Right kidney (tissue), 1 donor: ENCODE data around the gene CEP192.
"Not testable (repeated sequence)": the region's sequence is repeated elsewhere in the genome, so short reads cannot be mapped to it uniquely, and the experiment has no call there.

Experiments used
- DNase-seq: peaks from one replicate; pipeline ENCODE4 v3.0.0-alpha.2; 2016

The CEP192 gene

DNA sequence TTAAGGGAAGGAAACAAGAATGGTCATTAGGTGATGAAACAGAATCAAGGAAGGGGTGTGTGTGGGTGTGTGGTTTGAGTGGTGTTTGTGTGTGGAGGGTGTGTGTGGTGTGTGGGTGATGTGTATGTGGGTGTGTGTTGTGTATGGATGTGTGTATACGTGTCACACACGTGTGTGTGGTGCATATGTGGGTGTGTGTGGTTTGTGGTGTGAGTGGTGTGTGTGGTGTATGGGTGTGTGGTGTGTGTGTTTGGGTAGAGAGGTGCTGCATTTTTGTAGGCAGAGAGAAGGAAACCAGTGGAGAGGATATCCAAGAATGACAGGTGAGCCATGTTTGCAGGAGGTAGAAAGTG, 1.1 kb upstream of the CEP192 start:
- no peak for DNase-seq

DNA sequence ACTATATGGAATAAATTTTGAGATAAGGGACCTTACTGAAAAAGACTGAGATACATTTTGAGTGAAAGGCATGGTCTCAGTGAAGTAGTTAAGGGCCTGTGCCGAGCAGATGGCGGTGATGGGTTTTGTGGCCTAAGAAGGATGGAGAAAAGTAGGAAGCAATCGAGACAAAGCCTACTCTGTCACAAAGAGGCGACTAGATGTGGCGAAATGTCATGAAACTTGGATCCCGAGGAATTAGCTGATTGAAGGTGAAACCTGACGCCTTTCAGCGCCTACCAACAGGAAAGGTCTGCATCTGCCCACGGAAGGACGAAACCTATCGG, 558 bp upstream of the CEP192 start:
- no peak for DNase-seq

DNA sequence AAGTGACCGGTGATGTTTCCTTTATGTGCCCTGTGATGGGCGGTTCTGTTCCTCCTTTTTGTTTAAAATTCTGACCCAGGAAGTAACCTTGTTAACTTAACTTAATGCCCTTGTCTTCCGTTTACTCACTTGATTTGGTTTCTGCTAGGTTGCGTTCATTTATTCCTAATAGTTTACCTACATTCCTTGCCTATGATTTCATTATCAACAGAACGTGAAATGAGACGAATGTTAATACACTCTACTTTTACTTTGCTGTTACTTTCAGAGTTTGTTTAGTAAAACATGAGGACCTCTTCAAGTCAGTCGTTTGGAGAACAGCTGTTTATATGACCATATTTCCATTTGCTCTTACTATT, 638 bp downstream of the CEP192 start:
- no peak for DNase-seq

- DNase-seq = no peak
Observed at GRCh38 chr18:12993439-12993838, 2.3 kb downstream of the CEP192 start.

DNA sequence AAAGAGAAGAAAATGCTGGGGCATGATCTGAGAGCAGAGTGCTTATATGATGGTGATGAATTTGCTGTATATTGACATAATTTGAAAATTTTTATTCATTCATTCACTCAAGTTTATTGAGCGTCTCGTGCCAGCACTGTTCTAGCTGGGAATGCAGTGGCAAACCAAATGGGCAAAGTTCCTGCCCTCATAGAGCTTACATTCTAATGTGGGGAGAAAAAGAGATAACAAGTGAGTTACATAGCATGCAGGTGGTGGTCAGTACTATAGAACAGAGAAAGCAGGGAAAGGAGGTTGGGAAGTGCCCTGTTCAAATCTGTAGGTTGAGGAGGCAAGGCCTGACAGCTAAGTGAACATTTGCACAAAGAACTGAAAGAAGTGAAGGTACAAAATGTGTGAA, 4.3 kb downstream of the CEP192 start:
- DNase-seq = no peak

- no peak for DNase-seq
Observed at GRCh38 chr18:12995952-12996477, 4.9 kb downstream of the CEP192 start.

DNA sequence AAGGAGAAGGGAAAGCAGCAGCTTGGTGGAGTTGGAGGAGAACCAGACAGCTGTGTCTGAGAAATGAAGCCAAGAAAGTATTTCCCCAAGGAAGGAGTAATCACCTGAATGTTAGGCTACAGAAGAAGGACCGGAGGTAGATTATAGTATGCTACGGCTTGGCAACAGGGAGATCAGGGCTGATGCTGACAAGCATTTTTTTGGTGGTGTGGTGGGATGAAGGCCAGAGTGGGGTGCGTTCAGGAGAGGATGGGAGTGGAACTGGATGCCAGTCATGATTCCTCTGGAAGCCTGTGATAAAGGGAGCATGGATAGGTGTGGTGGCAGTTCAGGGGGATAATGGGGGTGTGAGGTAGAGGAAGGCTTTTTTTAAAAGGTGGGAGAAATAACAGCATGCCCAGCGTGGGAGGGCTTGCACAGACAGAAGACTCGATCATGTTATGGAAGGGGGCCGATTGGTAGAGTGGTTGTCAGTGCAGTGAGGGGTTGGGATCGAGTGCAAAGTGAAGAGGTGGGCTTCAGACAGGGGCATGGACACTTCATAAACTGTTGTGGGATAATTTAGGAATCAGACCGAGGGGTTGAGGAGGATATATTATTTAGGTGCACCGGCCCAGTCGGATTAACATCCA, 5.6 kb downstream of the CEP192 start:
- no peak for DNase-seq

DNA sequence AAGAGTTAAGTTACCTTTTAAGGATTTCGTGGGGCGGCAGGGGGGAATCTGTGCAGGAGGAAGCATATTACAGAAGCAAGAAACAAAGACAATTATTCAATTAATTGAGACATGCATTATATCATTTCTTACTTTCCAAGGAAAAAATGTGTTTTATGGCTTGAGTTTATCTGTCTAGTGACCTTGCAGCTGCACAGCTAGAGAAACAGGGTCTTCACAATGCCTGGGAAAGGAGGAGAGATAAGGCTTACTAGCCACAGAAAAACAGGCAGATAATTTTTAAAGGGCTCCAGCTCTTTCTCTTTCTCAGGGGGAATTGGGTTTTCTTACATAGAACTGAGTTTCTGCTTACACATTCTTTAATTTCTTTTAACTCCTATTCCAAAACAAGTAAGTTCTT, 6.2 kb downstream of the CEP192 start:
- DNase-seq = not testable (repeated sequence)

- DNase-seq = no peak
Observed at GRCh38 chr18:12998332-12999060, 7.3 kb downstream of the CEP192 start.

GRCh38 chr18:13003466-13003896, 12.3 kb downstream of the CEP192 start:
- DNase-seq = no peak

- no peak for DNase-seq
Observed at GRCh38 chr18:13004396-13004795, 13.2 kb downstream of the CEP192 start.

DNA sequence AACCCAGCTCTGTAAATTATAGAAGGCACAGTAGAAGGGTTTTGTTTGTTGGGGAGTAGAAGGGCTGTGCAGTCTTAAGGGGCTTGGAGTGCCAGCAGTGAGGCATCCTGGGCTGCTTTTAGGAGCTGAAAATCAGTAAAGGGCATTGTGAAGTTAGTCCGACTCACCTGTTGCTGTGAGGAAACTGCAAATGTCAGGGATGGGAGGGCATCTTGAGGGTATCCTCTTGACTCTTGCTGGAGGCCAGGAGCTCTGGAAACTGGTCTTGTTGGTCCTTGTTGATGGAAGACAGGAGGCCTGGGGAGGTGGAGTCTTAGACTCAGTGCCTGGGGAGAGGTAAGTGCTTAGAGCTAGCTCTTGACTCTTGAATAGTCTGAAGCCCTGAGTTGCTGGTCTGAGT, 14.1 kb downstream of the CEP192 start:
- DNase-seq = no peak

DNA sequence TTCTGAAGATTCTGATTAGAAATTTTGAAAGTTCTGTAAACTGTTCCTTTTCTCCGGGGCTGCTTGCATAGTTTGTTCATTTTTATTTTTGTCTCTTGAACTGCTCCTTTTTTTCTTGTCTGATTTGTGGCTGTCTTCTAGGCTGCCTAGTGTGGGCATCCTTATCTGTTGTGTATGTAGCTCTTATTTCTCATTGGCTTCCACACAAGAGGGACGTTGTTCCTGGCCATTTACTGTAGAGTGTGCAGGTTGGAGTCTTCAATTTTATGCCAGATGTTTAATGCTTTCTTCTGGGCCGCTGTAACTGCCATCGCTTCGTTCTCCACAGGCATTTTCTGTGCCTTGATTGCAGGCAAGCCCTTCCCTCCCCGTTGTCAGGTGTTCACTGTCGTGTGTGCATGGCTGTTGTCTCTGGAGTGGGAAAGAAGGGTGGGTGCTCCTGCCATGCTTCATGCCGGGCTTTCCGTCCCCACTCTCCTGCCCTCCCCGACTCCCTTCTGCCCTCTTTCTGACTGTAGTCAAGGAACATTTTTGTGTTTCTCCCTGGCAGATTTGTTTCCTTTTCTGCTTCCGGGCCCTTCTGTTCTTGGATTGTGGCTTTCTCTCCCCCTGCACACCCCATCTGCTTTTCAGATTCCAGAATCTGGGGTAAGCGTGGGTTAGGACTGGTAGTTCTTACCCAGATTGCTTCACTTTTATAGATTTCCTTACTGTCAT, 15.5 kb downstream of the CEP192 start:
- no peak for DNase-seq

DNA sequence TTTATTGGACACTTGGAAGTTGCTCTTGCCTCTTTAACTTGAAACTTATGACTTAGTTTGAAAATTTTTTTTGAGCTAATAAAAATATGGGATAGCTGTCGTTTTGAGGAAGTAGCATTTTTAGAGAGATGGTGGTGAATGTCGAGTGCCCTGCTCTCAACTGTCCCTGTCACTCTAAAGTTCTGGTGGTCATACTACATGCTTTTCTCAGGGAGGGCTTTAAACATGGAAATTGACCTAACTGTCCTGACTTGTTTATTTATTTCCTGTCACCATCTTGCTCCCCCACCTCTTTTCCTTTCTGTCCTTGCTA, 16.0 kb downstream of the CEP192 start:
- no peak for DNase-seq

DNA sequence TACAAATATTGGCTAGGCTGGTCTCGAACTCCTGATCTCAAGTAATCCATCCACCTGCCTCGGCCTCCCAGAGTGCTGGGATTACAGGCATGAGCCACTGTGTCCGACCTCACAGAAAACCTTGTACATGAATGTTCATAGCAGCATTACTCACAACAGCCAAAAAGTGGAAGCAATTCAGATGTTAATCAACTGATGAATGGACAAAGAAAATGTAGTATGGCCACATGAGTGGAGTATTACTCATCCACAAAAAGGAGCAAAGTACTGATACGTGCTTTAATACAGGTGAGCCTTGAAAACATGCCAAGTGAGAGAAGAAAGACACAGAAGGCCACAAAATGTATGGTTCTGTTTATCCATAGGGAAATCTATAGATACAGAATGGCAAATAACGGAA, 20.6 kb downstream of the CEP192 start:
- no peak for DNase-seq

- no peak for DNase-seq
Observed at GRCh38 chr18:13014232-13014631, 23.1 kb downstream of the CEP192 start.

- DNase-seq = no peak
Observed at GRCh38 chr18:13014818-13015217, 23.7 kb downstream of the CEP192 start.

- DNase-seq = no peak
Observed at GRCh38 chr18:13017247-13017875, 26.2 kb downstream of the CEP192 start.

DNA sequence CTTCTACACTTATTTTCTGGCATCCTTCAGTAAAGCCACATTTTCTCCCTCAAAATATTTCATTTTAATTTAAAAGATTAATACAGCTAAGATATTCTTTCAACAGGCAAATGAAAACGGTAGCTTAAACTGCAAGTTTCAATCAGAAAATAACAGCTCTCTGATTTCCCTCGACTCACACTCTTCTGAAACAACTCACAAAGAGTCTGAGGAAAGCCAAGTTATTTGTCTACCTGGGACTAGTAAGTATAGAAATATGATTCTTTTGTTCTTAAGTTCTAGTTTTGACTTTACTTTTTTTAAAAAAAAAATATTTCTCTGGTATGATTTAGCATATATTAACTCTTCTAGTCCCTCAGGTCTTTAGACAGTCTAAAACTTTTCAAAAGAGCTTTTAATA, 27.2 kb downstream of the CEP192 start:
- DNase-seq = no peak

GRCh38 chr18:13019301-13019700, 28.1 kb downstream of the CEP192 start:
- no peak for DNase-seq

GRCh38 chr18:13022644-13023043, 31.5 kb downstream of the CEP192 start:
- no peak for DNase-seq

DNA sequence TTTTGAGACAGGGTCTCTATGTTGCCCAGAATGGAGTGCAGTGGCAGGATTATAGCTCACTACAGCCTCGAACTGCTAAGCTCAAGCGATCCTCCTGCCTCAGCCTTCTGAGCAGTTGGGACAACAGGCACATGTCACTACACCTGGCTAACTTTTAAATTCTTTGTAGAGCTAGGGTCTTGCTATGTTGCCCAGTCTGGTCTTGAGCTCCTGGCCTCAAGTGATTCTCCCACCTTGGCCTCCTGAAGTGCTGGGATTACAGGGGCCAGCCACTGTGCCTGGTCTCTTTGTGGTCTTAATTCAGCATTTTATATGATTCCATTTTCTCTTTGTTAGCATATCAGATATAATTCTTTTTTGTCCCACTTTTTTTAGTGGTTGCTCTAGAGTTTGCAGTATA, 34.1 kb downstream of the CEP192 start:
- DNase-seq = no peak

- DNase-seq = no peak
Observed at GRCh38 chr18:13026583-13027270, 35.6 kb downstream of the CEP192 start.
